Caco-2 (cell line): Measurements from ENCODE around the gene RTTN. TPM values are rescaled to one million over a fixed set of nuclear protein-coding genes. Genes with fewer than 3 reads are reported as not detected.

Experiments used
- BruUV-seq: library from RNA; stranded (reverse); fragments of 400-500 nt; replicated peaks from 2 replicates; lab custom pipeline; 2021; lab: Mats Ljungman, UMichigan
- CTCF ChIA-PET: fragments of 300-600 bp; sonication (Branson Sonifier 250); formaldehyde crosslinking; loops from one replicate; lab custom pipeline; 2022; ENCODE audit warnings: antibody characterized with exemption; lab: Charles Lee
- POLR2A ChIA-PET: fragments of 300-600 bp; sonication (Branson Sonifier 250); formaldehyde crosslinking; loops from one replicate; lab custom pipeline; 2022; ENCODE audit warnings: antibody characterized with exemption; lab: Charles Lee
- DNase-seq, 2 experiments: peaks; one replicate each; pipeline versions ENCODE4 v3.0.0 to v3.0.0-alpha.2; 2020 to 2022
- H3K27me3 ChIP-seq: replicated peaks from 2 replicates; pipeline ENCODE4 v1.6.0; 2011; ENCODE audit warnings: low read length; ENCODE audit not compliant: control insufficient read depth, insufficient read depth
- H3K36me3 ChIP-seq: 2 replicates; pipeline ENCODE4 v1.5.1; 2011; ENCODE audit warnings: low read length; ENCODE audit not compliant: control insufficient read depth, insufficient read depth
- H3K4me1 ChIP-seq: fragments of 250-450 bp; sonication (Bioruptor Pico); 2 replicates; pipeline ENCODE4 v1.5.1; 2020; ENCODE audit warnings: mild to moderate bottlenecking
- H3K4me3 ChIP-seq: 2 replicates; pipeline ENCODE4 v1.5.1; 2011; ENCODE audit warnings: low read depth, mild to moderate bottlenecking, control low read depth, low read length
- H3K9me3 ChIP-seq: fragments of 250-450 bp; sonication (Bioruptor Pico); 2 replicates; pipeline ENCODE4 v1.5.1; 2020; ENCODE audit warnings: mild to moderate bottlenecking, moderate library complexity
- H3K27ac Mint-ChIP-seq: one replicate; pipeline ENCODE4 v1.8.0; 2022; ENCODE audit warnings: mixed read lengths; ENCODE audit not compliant: unreplicated experiment
- H3K27me3 Mint-ChIP-seq: one replicate; pipeline ENCODE4 v1.8.0; 2022; ENCODE audit warnings: mixed read lengths; ENCODE audit not compliant: insufficient read depth, unreplicated experiment
- H3K36me3 Mint-ChIP-seq: one replicate; pipeline ENCODE4 v1.8.0; 2022; ENCODE audit warnings: mild to moderate bottlenecking, mixed read lengths; ENCODE audit not compliant: insufficient read depth, unreplicated experiment
- H3K4me1 Mint-ChIP-seq: one replicate; pipeline ENCODE4 v1.8.0; 2022; ENCODE audit warnings: low read depth, mixed read lengths; ENCODE audit not compliant: unreplicated experiment
- H3K4me3 Mint-ChIP-seq: one replicate; pipeline ENCODE4 v1.8.0; 2022; ENCODE audit warnings: mild to moderate bottlenecking, moderate library complexity, mixed read lengths; ENCODE audit not compliant: unreplicated experiment
- H3K9me3 Mint-ChIP-seq: one replicate; pipeline ENCODE4 v1.8.0; 2022; ENCODE audit warnings: mixed read lengths; ENCODE audit not compliant: unreplicated experiment
- intact Hi-C: fragments of 100-400 bp; cut with micrococcal nuclease; formaldehyde crosslinking; loops from one replicate; pipeline ENCODE4 v1.10.0; 2022; ENCODE audit not compliant: unreplicated experiment
- total RNA-seq: library from RNA; stranded (reverse); gene quantifications from 2 replicates; pipeline ENCODE4 v1.2.3, GENCODE V29; 2022
- TF ChIP-seq, protein P1 (sequence below), 2 experiments: fragments of 200-600 bp in 1 of 2; IDR thresholded peaks; 1 replicate in 1 of 2; 2 replicates in 1 of 2; pipeline versions ENCODE4 v1.5.1 to v1.8.0; 2011 to 2022; ENCODE audit warnings: antibody characterized with exemption in 1 of 2, control low read depth in 1 of 2, inconsistent platforms in 1 of 2, low read depth in 1 of 2, low read length in 1 of 2, mild to moderate bottlenecking in 1 of 2, moderate library complexity in 1 of 2; ENCODE audit not compliant: insufficient read depth in 1 of 2, severe bottlenecking in 1 of 2, unreplicated experiment in 1 of 2

The RTTN gene
- total RNA-seq, 1 experiment from 2014 or later, result 14.6 TPM

DNA sequence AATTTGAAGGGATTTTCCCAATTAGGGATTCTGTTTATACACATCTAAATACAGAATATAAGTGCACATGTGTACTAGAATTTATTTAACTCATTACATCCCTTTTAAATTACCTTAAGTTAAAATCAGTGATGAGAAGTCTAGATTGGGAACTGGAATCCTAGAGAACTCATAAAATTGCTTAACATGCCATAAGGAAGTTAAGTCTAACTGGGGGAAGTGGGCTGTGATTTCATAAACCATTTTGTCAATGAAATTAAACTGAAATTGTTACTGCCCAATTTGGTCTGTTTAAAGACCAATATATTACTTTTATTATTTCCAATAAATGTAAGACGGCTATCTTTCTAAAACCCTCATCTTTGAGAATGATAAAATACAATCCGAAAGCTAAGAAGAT lies 185.5 kb downstream of the RTTN start:
- DNase-seq, result no peak
- H3K27me3 ChIP-seq, result no peaks in the 10 kb centered on the region
- no peaks in the 10 kb centered on the region for H3K9me3 ChIP-seq
- H3K36me3 Mint-ChIP-seq, result peaks cover 6% of the 10 kb centered on the region
- no peaks in the 10 kb centered on the region for H3K36me3 ChIP-seq
- no peak overlapping the region for H3K4me3 ChIP-seq
- no peaks in the 10 kb centered on the region for H3K27me3 Mint-ChIP-seq
- no peak overlapping the region for H3K27ac Mint-ChIP-seq
- no peaks in the 10 kb centered on the region for H3K9me3 Mint-ChIP-seq
- POLR2A ChIA-PET, result no interaction called here
- intact Hi-C loops, result no loop called here
- no peaks in the 10 kb centered on the region for H3K4me1 ChIP-seq
- H3K4me1 Mint-ChIP-seq, result no peaks in the 10 kb centered on the region
- no peak overlapping the region for H3K4me3 Mint-ChIP-seq
- no TSS peak for BruUV-seq
- TF ChIP-seq, protein P1, sequence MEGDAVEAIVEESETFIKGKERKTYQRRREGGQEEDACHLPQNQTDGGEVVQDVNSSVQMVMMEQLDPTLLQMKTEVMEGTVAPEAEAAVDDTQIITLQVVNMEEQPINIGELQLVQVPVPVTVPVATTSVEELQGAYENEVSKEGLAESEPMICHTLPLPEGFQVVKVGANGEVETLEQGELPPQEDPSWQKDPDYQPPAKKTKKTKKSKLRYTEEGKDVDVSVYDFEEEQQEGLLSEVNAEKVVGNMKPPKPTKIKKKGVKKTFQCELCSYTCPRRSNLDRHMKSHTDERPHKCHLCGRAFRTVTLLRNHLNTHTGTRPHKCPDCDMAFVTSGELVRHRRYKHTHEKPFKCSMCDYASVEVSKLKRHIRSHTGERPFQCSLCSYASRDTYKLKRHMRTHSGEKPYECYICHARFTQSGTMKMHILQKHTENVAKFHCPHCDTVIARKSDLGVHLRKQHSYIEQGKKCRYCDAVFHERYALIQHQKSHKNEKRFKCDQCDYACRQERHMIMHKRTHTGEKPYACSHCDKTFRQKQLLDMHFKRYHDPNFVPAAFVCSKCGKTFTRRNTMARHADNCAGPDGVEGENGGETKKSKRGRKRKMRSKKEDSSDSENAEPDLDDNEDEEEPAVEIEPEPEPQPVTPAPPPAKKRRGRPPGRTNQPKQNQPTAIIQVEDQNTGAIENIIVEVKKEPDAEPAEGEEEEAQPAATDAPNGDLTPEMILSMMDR (IDR thresholded peaks at IDR 0.05; ENCODE audit: insufficient read depth in 1 of 2, low read depth in 1 of 2, low read length in 1 of 2, severe bottlenecking in 1 of 2, unreplicated experiment in 1 of 2), result no peak
- CTCF ChIA-PET, result no interaction called here

DNA sequence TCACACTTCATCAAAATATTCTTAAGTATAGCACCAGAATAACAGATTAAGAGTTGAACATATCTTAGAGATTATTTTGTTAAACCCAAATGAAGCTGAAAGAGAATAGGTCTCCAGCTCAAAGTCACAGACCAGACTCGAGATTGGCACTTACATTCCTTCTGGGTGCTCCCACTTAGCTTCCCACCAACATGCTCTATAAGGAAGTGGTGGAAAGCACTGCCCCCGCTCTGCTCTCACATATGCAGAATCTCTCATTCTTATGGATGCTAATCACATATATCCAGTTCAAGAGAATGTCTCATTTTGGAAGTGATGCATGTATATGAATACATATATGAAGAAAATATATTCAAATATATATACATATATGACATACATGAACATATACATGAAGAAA lies 186.4 kb downstream of the RTTN start:
- Mint-ChIP-seq H3K27ac (no peak overlapping the region), H3K4me1 (no peaks in the 10 kb centered on the region), H3K36me3 (peaks cover 6% of the 10 kb centered on the region), H3K9me3 (no peaks in the 10 kb centered on the region), H3K4me3 (no peak overlapping the region), H3K27me3 (no peaks in the 10 kb centered on the region)
- TF ChIP-seq, protein P1 (IDR thresholded peaks at IDR 0.05; ENCODE audit: insufficient read depth in 1 of 2, low read depth in 1 of 2, low read length in 1 of 2, severe bottlenecking in 1 of 2, unreplicated experiment in 1 of 2), result no peak
- H3K36me3 ChIP-seq, result no peaks in the 10 kb centered on the region
- H3K9me3 ChIP-seq, result no peaks in the 10 kb centered on the region
- H3K4me1 ChIP-seq, result no peaks in the 10 kb centered on the region
- intact Hi-C loops, result no loop called here
- H3K4me3 ChIP-seq, result no peak overlapping the region
- CTCF ChIA-PET, result no interaction called here
- no TSS peak for BruUV-seq
- POLR2A ChIA-PET, result no interaction called here
- no peak for DNase-seq
- H3K27me3 ChIP-seq, result no peaks in the 10 kb centered on the region

DNA sequence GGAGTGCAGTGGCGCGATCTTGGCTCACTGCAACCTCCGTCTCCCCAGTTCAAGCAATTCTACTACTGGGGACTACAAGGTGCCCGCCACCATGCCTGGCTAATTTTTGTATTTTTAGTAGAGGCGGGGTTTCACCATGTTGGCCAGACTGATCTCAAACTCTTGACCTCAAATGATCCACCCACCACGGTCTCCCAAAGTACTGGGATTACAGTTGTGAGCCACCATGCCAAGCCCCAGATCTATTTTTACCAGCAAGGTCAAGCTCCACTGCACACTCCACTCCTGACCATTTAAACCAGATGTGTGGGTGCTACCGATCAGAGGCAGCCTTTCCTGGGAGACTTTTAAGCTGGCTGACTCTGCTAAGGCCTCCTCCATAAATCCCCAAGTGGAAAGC lies 190.4 kb downstream of the RTTN start:
- POLR2A ChIA-PET, result no interaction called here
- TF ChIP-seq, protein P1 (IDR thresholded peaks at IDR 0.05; ENCODE audit: insufficient read depth in 1 of 2, low read depth in 1 of 2, low read length in 1 of 2, severe bottlenecking in 1 of 2, unreplicated experiment in 1 of 2), result no peak
- Histone ChIP-seq H3K4me1 (no peaks in the 10 kb centered on the region), H3K9me3 (no peaks in the 10 kb centered on the region), H3K4me3 (no peak overlapping the region), H3K36me3 (no peaks in the 10 kb centered on the region), H3K27me3 (no peaks in the 10 kb centered on the region)
- no peak overlapping the region for H3K4me3 Mint-ChIP-seq
- no TSS peak for BruUV-seq
- intact Hi-C loops, result no loop called here
- no peak overlapping the region for H3K27ac Mint-ChIP-seq
- DNase-seq, result no peak
- no peaks in the 10 kb centered on the region for H3K9me3 Mint-ChIP-seq
- CTCF ChIA-PET, result no interaction called here
- H3K4me1 Mint-ChIP-seq, result no peaks in the 10 kb centered on the region
- H3K36me3 Mint-ChIP-seq, result no peaks in the 10 kb centered on the region
- no peaks in the 10 kb centered on the region for H3K27me3 Mint-ChIP-seq
